ENCODE data around the gene PHACTR1.

GRCh38 chr6:12913201-12913600 lies 196.6 kb downstream of the PHACTR1 start:
- TF ChIP-seq, protein P1, sequence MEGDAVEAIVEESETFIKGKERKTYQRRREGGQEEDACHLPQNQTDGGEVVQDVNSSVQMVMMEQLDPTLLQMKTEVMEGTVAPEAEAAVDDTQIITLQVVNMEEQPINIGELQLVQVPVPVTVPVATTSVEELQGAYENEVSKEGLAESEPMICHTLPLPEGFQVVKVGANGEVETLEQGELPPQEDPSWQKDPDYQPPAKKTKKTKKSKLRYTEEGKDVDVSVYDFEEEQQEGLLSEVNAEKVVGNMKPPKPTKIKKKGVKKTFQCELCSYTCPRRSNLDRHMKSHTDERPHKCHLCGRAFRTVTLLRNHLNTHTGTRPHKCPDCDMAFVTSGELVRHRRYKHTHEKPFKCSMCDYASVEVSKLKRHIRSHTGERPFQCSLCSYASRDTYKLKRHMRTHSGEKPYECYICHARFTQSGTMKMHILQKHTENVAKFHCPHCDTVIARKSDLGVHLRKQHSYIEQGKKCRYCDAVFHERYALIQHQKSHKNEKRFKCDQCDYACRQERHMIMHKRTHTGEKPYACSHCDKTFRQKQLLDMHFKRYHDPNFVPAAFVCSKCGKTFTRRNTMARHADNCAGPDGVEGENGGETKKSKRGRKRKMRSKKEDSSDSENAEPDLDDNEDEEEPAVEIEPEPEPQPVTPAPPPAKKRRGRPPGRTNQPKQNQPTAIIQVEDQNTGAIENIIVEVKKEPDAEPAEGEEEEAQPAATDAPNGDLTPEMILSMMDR (conservative IDR thresholded peaks at IDR 0.05 in 1 of 2, IDR thresholded peaks at IDR 0.05 in 1 of 2; ENCODE audit: extremely low read depth in 1 of 2, insufficient read depth in 1 of 2, low read depth in 1 of 2, low read length in 2 of 2): no peak
- TF ChIP-seq EZH2 (IDR thresholded peaks at IDR 0.05; ENCODE audit: borderline replicate concordance, low read length): no peak
